GM12878 (cell line): ENCODE results near the gene TP53I11. TPM values are rescaled to one million over a fixed set of nuclear protein-coding genes. Genes with fewer than 3 reads are reported as not detected.

Source experiments
- ATAC-seq: fragments of 200-7000 bp; cut with Tn5 transposase; 3 replicates; pipeline ENCODE4 v1.9.1; 2020; ENCODE audit warnings: mild to moderate bottlenecking, moderate library complexity
- BruUV-seq: library from RNA; stranded (reverse); fragments of 400-500 nt; replicated peaks from 2 replicates; lab custom pipeline; 2021; lab: Mats Ljungman, UMichigan
- CTCF ChIA-PET: fragments of 300-600 bp; sonication (Branson Sonifier 250); formaldehyde crosslinking; extraction: SDS; loops from one replicate; lab custom pipeline; 2021; ENCODE audit warnings: inconsistent platforms; lab: Yijun Ruan, JAX
- POLR2A ChIA-PET: fragments of 350-600 bp; formaldehyde crosslinking; extraction: SDS; loops from one replicate; lab custom pipeline; 2021; ENCODE audit warnings: inconsistent platforms; lab: Charles Lee
- RAD21 ChIA-PET: fragments of 300-600 bp; sonication (Branson Sonifier 250); formaldehyde crosslinking; loops from one replicate; lab custom pipeline; 2023; ENCODE audit warnings: antibody characterized with exemption; ENCODE audit not compliant: unreplicated experiment; lab: Charles Lee
- SMC1A ChIA-PET: fragments of 300-600 bp; sonication (Branson Sonifier 250); formaldehyde crosslinking; loops from one replicate; lab custom pipeline; 2023; ENCODE audit not compliant: unreplicated experiment, uncharacterized antibody; lab: Charles Lee
- DNase-seq: peaks from one replicate; pipeline ENCODE4 v3.0.0-alpha.2; 2011; ENCODE audit warnings: low read depth, low spot score
- FAIRE-seq: peaks from 3 replicates; lab custom pipeline; 2011; peaks lifted over from hg19 to GRCh38; lab: Jason Lieb, UNC
- H2AFZ ChIP-seq: 2 replicates; pipeline ENCODE4 v1.6.0; 2011; ENCODE audit warnings: low read depth, low read length, control low read depth; ENCODE audit not compliant: control insufficient read depth
- H3K27ac ChIP-seq: 2 replicates; pipeline ENCODE4 v1.5.1; 2011; ENCODE audit warnings: control low read depth; ENCODE audit not compliant: control insufficient read depth, insufficient read depth
- H3K27me3 ChIP-seq, 2 experiments: replicated peaks in 1 of 2; 2 replicates each; pipeline versions ENCODE4 v1.6.0 to v1.6.1; 2011; ENCODE audit warnings: low read length in 1 of 2; ENCODE audit not compliant: control insufficient read depth in 2 of 2, insufficient read depth in 2 of 2
- H3K36me3 ChIP-seq, 2 experiments: 2 replicates each; pipeline ENCODE4 v1.5.1; 2011; ENCODE audit warnings: low read length in 1 of 2; ENCODE audit not compliant: control insufficient read depth in 2 of 2, insufficient read depth in 2 of 2
- H3K4me1 ChIP-seq: 2 replicates; pipeline ENCODE4 v1.6.1; 2011; ENCODE audit warnings: mild to moderate bottlenecking, low read length, moderate library complexity, mixed read lengths; ENCODE audit not compliant: control insufficient read depth, insufficient read depth
- H3K4me2 ChIP-seq: 2 replicates; pipeline ENCODE4 v1.6.0; 2011; ENCODE audit warnings: control low read depth; ENCODE audit not compliant: control insufficient read depth, insufficient read depth
- H3K4me3 ChIP-seq: fragments of 200-600 bp; sonication (generic); 2 replicates; pipeline ENCODE4 v1.5.1; 2016
- H3K79me2 ChIP-seq: 2 replicates; pipeline ENCODE4 v1.6.0; 2011; ENCODE audit warnings: low read length; ENCODE audit not compliant: control insufficient read depth, insufficient read depth
- H3K9ac ChIP-seq: 2 replicates; pipeline ENCODE4 v1.8.0; 2011; ENCODE audit warnings: low read length, control low read depth, mixed read lengths; ENCODE audit not compliant: control insufficient read depth, insufficient read depth
- H3K9me3 ChIP-seq: replicated peaks from 3 replicates; pipeline ENCODE4 v1.5.1; 2011; ENCODE audit warnings: mild to moderate bottlenecking, low read length; ENCODE audit not compliant: control insufficient read depth, insufficient read depth
- H4K20me1 ChIP-seq: 2 replicates; pipeline ENCODE4 v1.6.0; 2011; ENCODE audit not compliant: control insufficient read depth, insufficient read depth
- BACH1 ChIP-seq: fragments of 450-650 bp; IDR thresholded peaks from 2 replicates; pipeline ENCODE4 v1.6.1; 2017; ENCODE audit warnings: mild to moderate bottlenecking, borderline replicate concordance
- BCL11A ChIP-seq: IDR thresholded peaks from 2 replicates; pipeline ENCODE4 v1.6.1; 2011; ENCODE audit warnings: low read depth, low read length
- BHLHE40 ChIP-seq, 2 experiments: fragments of 450-650 bp in 1 of 2; IDR thresholded peaks; 2 replicates each; pipeline ENCODE4 v1.6.1; 2011 to 2017; ENCODE audit warnings: low read depth in 2 of 2, borderline replicate concordance in 1 of 2, improper control_type of control experiment in 1 of 2, low read length in 1 of 2, mild to moderate bottlenecking in 1 of 2
- CHD1 ChIP-seq: IDR thresholded peaks from 2 replicates; pipeline ENCODE4 v1.6.1; 2012; ENCODE audit warnings: low read depth, low read length, improper control_type of control experiment
- CHD2 ChIP-seq: IDR thresholded peaks from 2 replicates; pipeline ENCODE4 v1.6.1; 2011; ENCODE audit warnings: low read depth, low read length, improper control_type of control experiment, borderline replicate concordance
- CTCF ChIP-seq, 3 experiments: IDR thresholded peaks in 2 of 3; conservative IDR thresholded peaks in 1 of 3; 2 replicates each; pipeline ENCODE4 v1.5.1; 2011; ENCODE audit warnings: low read depth in 3 of 3, low read length in 3 of 3, mild to moderate bottlenecking in 3 of 3, control low read depth in 2 of 3, moderate library complexity in 2 of 3, inconsistent platforms in 1 of 3, mixed read lengths in 1 of 3; ENCODE audit not compliant: control insufficient read depth in 2 of 3, insufficient read depth in 1 of 3; ENCODE audit errors: extremely low read depth in 1 of 3
- EGR1 ChIP-seq, 2 experiments: IDR thresholded peaks; 1 replicate in 1 of 2; 2 replicates in 1 of 2; pipeline ENCODE4 v1.6.1; 2011 to 2012; ENCODE audit warnings: low read depth in 2 of 2, low read length in 2 of 2, borderline replicate concordance in 1 of 2, mild to moderate bottlenecking in 1 of 2, moderate library complexity in 1 of 2
- FOS ChIP-seq: IDR thresholded peaks from 3 replicates; pipeline ENCODE4 v1.6.1; 2011; ENCODE audit warnings: borderline replicate concordance; ENCODE audit not compliant: insufficient read length; ENCODE audit errors: extremely low read depth
- HDGF ChIP-seq: fragments of 450-650 bp; IDR thresholded peaks from 2 replicates; pipeline ENCODE4 v1.6.1; 2016; ENCODE audit warnings: antibody characterized with exemption
- MTA3 ChIP-seq: IDR thresholded peaks from 2 replicates; pipeline ENCODE4 v1.6.1; 2012; ENCODE audit warnings: low read length, inconsistent platforms, borderline replicate concordance
- NRF1 ChIP-seq: conservative IDR thresholded peaks from 2 replicates; pipeline ENCODE4 v1.6.1; 2011; ENCODE audit warnings: mild to moderate bottlenecking, low read depth, low read length, improper control_type of control experiment
- POLR2AphosphoS5 ChIP-seq: IDR thresholded peaks from 2 replicates; pipeline ENCODE4 v1.6.1; 2011; ENCODE audit warnings: mild to moderate bottlenecking, low read length, inconsistent platforms
- RELB ChIP-seq: fragments of 450-650 bp; IDR thresholded peaks from 2 replicates; pipeline ENCODE4 v1.6.1; 2017; ENCODE audit warnings: low read depth, mild to moderate bottlenecking, moderate library complexity
- SIX5 ChIP-seq: IDR thresholded peaks from 2 replicates; pipeline ENCODE4 v1.6.1; 2011; ENCODE audit warnings: mild to moderate bottlenecking, low read depth, low read length, moderate library complexity; ENCODE audit not compliant: severe bottlenecking
- ZNF207 ChIP-seq: fragments of 450-650 bp; IDR thresholded peaks from 2 replicates; pipeline ENCODE4 v1.6.1; 2014; ENCODE audit warnings: antibody characterized with exemption, mild to moderate bottlenecking, borderline replicate concordance
- ZNF274 ChIP-seq: IDR thresholded peaks from one replicate; pipeline ENCODE4 v1.8.0; 2011; ENCODE audit not compliant: insufficient read length, insufficient read depth
- ZNF622 ChIP-seq: fragments of 450-650 bp; IDR thresholded peaks from 2 replicates; pipeline ENCODE4 v1.6.1; 2017; ENCODE audit warnings: mild to moderate bottlenecking, inconsistent platforms
- WGBS: methylation state at CpG from one replicate; pipeline ENCODE4 v1.1.6; 2016; ENCODE audit warnings: low lambda C conversion rate; ENCODE audit not compliant: insufficient replicate concordance, insufficient coverage; ENCODE audit errors: missing lambda C conversion rate; 5-methylcytosine and 5-hydroxymethylcytosine counted together
- in situ Hi-C: fragments of 300-500 bp; cut with MboI; formaldehyde crosslinking; loops from 9 replicates; pipeline ENCODE4 v1.14.3; 2018; ENCODE audit warnings: mixed read lengths
- intact Hi-C: fragments of 100-400 bp; cut with micrococcal nuclease; formaldehyde crosslinking; loops from one replicate; pipeline ENCODE4 v1.14.2; 2022; ENCODE audit not compliant: unreplicated experiment
- polyA plus RNA-seq, 11 experiments: library from polyadenylated mRNA; depleted of rRNA in 4 of 11; unstranded in 6 of 11; stranded (reverse) in 5 of 11; fragments of >200 nt; fragmentation: Nextera tagmentation in 4 of 11; fragmentation: Illumina TruSeq in 1 of 11; extraction: Ambion mirVana in 4 of 11; extraction: Trizol in 1 of 11; gene quantifications; 1 replicate in 1 of 11; 2 replicates in 10 of 11; pipeline versions ENCODE4 v1.2.1 to v1.2.3, GENCODE V29; 2011 to 2016; ENCODE audit warnings: inconsistent platforms in 2 of 11, missing spikeins in 2 of 11, low read depth in 1 of 11
- total RNA-seq, 4 experiments: library from RNA; depleted of rRNA in 3 of 4; stranded (reverse); fragments of >200 nt in 3 of 4; fragmentation: Illumina TruSeq in 1 of 4; extraction: Trizol in 1 of 4; gene quantifications; 2 replicates each; pipeline versions ENCODE4 v1.2.1 to v1.2.3, GENCODE V29; 2013 to 2021

TP53I11 gene
- total and polyA plus RNA-seq, 10 of the 15 experiments (the other 5 are each of a cell fraction or from before 2014, with no cell fraction given) = 0.03 to 0.28 (median 0.17) TPM; not detected in 3

- H3K79me2 ChIP-seq = no peaks in the 10 kb centered on the region
- no peak overlapping the region for H3K9ac ChIP-seq
- no peak for ATAC-seq
- TF ChIP-seq HDGF (no peak), BCL11A (no peak), RELB (no peak), ZNF207 (no peak), CHD1 (no peak), ZNF274 (no peak), SIX5 (no peak), BACH1 (no peak), BHLHE40 (IDR thresholded peaks at IDR 0.05; ENCODE audit: borderline replicate concordance in 1 of 2, low read depth in 2 of 2, low read length in 1 of 2) (no peak), CHD2 (no peak), CTCF (IDR thresholded peaks at IDR 0.05 in 2 of 3, conservative IDR thresholded peaks at IDR 0.05 in 1 of 3; ENCODE audit: control insufficient read depth in 2 of 3, extremely low read depth in 1 of 3, insufficient read depth in 1 of 3, low read depth in 3 of 3, low read length in 3 of 3) (no peak), EGR1 (IDR thresholded peaks at IDR 0.05; ENCODE audit: borderline replicate concordance in 1 of 2, low read depth in 2 of 2, low read length in 2 of 2) (no peak), ZNF622 (no peak), NRF1 (no peak), FOS (no peak), MTA3 (no peak), POLR2AphosphoS5 (no peak)
- DNase-seq = no peak
- no peaks in the 10 kb centered on the region for H3K36me3 ChIP-seq
- no peaks in the 10 kb centered on the region for H3K4me1 ChIP-seq
- H3K4me2 ChIP-seq = no peak overlapping the region
- ChIA-PET CTCF (interaction anchor here (1.9 kb wide), 1 partner anchor 34 kb away, joined by 4 read pairs; no protein-coding TSS in a partner anchor), POLR2A (no interaction called here), RAD21 (no interaction called here), SMC1A (interaction anchor here (0.5 kb wide), 1 partner anchor 1826 kb away, joined by 3 read pairs; no protein-coding TSS in a partner anchor)
- in situ Hi-C loops (no loop called here), intact Hi-C loops (no loop called here)
- FAIRE-seq = no peak
- WGBS = 57% methylated on average over 12 of the region's 12 CpGs
- no peak overlapping the region for H3K4me3 ChIP-seq
- peaks cover 0 to 2% of the 10 kb centered on the region in 2 experiments; a peak in 2 of 4 replicates for H3K27me3 ChIP-seq
- no peaks in the 10 kb centered on the region for H4K20me1 ChIP-seq
- no TSS peak for BruUV-seq
- no peak overlapping the region for H3K27ac ChIP-seq
- no peaks in the 10 kb centered on the region for H3K9me3 ChIP-seq
- no peak overlapping the region for H2AFZ ChIP-seq
Observed at GRCh38 chr11:44969651-44970252, 19.1 kb upstream of the TP53I11 start.
